Fibroblast of pulmonary artery (primary cell): ENCODE results near the gene PPARG.
"Not testable (repeated sequence)": the region's sequence is repeated elsewhere in the genome, so short reads cannot be mapped to it uniquely, and the experiment has no call there.

Experiments used
- DNase-seq: peaks from one replicate; pipeline ENCODE4 v3.0.0-alpha.2; 2010; ENCODE audit warnings: low read depth
- H3K4me3 ChIP-seq: replicated peaks from 2 replicates; pipeline ENCODE4 v1.5.1; 2011; ENCODE audit warnings: low read depth, mild to moderate bottlenecking, control low read depth, low read length, moderate library complexity
- TF ChIP-seq, protein P1 (sequence below): IDR thresholded peaks from 2 replicates; pipeline ENCODE4 v1.5.1; 2011; ENCODE audit warnings: mild to moderate bottlenecking, control low read depth, low read length, inconsistent platforms; ENCODE audit errors: missing control alignments

The PPARG gene

DNA sequence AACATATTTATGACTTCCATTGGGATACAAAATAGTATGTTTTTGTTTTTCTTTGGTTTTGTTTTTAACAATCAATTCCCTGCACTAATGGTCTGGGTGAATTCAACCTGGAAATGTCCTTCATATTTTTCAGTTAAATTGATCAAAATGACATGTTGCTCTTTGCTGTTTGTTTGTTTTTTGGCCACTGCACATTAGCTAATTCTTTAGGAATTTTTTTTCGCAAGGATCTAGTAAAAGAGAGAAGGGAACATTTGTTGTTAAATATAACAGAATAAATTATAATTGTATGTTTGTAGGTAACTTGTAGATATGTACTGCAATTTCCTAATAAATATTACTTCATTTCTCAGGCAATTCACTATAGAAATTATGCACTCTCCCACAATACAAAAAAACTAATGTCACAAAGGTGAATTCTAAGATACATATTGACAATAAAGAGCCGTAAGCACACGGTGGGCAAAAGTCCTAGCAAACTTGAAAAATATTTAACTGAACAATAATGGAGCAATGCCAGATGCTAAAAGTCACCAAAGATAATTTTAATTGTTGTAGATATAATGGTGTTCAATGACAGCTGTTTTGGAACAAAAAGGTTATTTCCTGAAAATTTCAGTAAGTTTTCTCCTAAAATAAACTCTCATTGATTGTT, 21.4 kb upstream of the PPARG start:
- DNase-seq, result no peak
- H3K4me3 ChIP-seq, result no peak overlapping the region
- TF ChIP-seq, protein P1, sequence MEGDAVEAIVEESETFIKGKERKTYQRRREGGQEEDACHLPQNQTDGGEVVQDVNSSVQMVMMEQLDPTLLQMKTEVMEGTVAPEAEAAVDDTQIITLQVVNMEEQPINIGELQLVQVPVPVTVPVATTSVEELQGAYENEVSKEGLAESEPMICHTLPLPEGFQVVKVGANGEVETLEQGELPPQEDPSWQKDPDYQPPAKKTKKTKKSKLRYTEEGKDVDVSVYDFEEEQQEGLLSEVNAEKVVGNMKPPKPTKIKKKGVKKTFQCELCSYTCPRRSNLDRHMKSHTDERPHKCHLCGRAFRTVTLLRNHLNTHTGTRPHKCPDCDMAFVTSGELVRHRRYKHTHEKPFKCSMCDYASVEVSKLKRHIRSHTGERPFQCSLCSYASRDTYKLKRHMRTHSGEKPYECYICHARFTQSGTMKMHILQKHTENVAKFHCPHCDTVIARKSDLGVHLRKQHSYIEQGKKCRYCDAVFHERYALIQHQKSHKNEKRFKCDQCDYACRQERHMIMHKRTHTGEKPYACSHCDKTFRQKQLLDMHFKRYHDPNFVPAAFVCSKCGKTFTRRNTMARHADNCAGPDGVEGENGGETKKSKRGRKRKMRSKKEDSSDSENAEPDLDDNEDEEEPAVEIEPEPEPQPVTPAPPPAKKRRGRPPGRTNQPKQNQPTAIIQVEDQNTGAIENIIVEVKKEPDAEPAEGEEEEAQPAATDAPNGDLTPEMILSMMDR, result no peak

DNA sequence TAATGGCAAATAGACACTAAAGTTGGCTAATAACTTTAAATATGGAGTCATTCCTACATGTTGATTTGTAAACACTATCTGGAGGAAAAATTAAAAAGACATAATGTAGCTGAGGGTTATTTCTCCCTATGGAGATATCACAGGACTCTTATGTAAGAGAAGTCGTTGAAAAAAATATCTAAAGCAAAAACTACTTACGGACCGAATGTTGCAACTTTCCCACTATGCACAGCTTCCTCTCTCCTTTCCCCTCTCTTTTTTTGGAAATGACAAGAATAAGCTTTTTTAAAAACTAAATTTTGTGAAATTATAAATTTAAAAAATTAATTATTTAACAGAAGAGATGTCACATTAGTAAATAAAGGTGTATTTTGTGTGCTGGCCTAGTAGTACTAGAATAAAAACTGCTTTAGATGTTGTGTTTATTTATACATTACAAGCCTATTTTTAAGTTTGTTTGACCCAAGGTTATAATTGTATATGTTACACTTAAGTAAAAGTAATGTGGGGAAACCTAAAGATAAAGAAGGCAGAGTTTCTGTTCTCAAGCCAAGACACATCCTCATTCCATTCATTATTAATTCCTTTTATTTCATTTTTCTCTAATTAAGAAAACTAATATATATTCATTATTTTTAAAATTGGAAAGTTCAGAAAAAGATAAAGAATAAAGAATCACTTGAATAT, 20.7 kb upstream of the PPARG start:
- TF ChIP-seq, protein P1, result no peak
- DNase-seq, result peak; percentile 36
- H3K4me3 ChIP-seq, result no peak overlapping the region

- no peak for DNase-seq
- no peak overlapping the region for H3K4me3 ChIP-seq
- TF ChIP-seq, protein P1, result no peak
Observed at GRCh38 chr3:12270976-12271375, 17.9 kb upstream of the PPARG start.

DNA sequence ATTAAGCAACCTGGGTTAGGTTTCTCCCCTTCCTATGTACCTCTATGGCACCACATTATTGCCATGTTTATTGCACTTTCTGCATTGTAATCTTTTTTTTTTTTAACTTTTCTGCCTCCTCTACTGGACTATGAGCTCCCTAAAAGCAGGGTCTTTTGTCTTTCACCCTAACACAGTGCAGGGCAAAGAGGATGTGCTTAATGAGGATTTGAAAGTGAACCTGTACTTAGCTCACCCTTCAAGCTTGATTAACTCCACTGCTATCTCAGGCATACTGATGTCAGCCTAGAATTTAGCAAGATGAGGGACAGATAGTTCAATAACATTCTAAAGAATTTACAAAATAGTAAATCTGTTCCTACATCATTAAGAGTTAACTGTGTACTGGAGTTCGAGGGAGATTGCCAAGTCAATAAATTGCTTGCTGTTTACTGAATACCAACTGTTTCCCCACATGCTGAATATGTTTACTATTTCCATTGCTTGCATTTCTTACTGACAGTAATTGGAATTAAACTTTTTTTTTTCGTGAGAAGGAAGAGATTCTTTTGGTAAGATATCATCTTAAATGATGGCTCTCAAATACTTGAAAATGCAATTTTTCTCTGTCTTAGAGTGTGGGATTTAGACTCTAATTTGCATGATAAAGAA, 15.7 kb upstream of the PPARG start:
- TF ChIP-seq, protein P1, result no peak
- no peak overlapping the region for H3K4me3 ChIP-seq
- DNase-seq, result no peak

DNA sequence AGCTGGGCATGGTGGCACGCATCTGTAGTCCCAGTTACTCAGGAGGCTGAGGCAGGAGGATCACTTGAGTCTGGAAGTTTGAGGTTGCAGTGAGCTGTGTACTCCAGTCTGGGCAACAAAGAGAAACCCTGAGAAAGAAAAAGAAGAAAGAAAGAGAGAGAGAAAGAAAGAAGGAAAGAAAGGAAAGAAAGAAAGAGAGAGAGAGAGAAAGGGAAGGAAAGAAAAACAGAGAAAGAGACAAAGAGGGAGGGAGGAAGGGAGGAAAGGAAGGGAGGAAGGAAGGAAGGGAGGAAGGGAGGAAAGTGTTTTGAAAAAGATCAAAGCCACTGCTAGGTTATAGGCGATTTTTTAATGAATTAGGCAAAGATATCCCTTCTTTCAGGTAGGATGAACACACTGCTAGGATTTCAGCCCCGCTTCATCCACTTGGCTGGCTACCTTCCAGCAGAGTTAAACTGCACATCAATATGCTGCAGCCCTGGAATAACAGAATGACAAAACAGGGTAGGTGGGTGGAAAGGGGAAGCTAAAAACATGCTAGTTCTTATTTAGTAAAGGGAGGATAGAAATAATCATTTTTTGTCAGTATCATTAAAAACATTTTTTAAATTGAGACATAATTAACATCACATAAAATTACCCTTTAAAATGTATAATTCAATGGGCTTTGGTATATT, 12.8 kb upstream of the PPARG start:
- no peak for DNase-seq
- no peak overlapping the region for H3K4me3 ChIP-seq
- TF ChIP-seq, protein P1, result no peak

DNA sequence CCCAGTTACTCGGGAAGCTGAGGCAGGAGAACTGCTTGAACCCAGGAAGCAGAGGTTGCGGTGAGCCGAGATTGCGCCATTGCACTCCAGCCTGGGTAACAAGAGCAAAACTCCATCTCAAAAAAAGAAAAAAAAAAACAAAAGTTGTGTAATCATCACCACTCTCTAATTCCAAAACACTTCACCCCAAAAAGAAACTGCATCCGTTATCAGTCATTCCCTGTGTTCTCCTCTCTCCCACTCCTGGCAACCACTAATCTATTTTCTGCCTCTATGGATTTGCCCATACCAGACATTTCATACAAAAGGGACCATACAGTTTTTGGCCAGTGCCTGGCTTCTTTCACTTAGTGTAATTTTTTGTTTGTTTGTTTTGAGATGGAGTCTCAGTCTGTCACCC, 12.0 kb upstream of the PPARG start:
- not testable (repeated sequence) for DNase-seq, H3K4me3 ChIP-seq

DNA sequence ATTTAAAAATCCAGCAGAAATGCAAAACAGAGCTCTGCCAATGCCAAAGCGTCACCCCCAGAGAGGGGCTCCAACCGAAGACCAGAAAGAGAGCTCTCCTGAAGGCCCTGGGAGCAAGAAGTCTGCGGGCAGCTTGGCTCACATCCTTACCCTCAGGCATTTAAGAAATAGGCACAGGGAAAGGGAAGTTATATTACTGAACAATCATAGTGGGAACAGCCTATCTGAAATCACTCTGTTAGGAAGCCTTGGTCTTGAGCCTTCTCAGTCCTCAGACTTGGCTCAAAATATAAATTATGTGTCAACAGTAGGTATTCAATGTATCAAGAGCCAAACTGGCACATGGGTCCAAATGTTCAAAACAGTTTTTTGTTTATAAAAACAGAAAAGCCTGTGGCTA, 10.3 kb upstream of the PPARG start:
- TF ChIP-seq, protein P1, result no peak
- DNase-seq, result no peak
- no peak overlapping the region for H3K4me3 ChIP-seq
